ENCODE measurements around the gene ZNF516. TPM values are rescaled to one million over a fixed set of nuclear protein-coding genes. Genes with fewer than 3 reads are reported as not detected.
"Not testable (repeated sequence)": the region's sequence is repeated elsewhere in the genome, so short reads cannot be mapped to it uniquely, and the experiment has no call there.

ZNF516 gene
- total RNA-seq, 1 experiment from 2014 or later, result 16.6 TPM

DNA sequence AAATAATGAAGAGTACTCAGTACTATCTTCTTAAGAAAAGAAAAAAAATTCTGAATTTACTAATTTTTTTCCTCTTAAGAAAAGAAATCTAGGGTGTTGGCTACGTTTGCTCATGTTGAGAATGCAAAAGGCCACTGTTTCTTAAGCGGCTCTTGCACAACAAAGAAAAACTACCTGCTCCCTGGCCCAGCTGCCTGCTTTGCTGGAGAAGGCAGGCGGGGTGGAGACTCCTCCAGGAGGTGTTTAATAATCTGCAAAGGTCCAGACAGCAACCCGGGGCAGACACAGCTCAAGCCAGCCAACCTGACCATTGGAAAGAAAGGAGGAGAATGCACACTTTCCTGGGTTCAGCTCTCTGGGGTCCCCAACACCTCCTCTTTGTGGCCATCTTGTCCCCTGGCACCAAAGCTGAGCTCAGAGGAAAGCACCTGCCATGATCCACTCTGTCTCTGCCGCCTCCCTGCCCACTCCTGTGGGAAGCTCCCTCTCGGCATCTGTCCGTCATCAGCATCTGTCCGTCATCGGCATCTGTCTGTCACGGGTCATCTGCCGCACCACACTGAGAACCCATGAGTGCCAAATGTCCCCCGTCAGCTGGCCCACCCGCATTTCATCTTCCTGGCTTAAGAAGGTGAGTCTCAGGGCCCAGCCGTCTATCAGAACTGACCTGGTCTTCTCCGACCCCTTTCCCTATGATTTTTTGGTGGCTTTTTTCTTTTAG, 11.9 kb downstream of the ZNF516 start:
- no peak for DNase-seq (ENCODE audit: low read depth, low spot score)
- in situ Hi-C loops (cut with HindIII; ENCODE audit: low pct_unique_long_range_greater_than_20kb, low sequenced_read_pairs), result no loop called here

DNA sequence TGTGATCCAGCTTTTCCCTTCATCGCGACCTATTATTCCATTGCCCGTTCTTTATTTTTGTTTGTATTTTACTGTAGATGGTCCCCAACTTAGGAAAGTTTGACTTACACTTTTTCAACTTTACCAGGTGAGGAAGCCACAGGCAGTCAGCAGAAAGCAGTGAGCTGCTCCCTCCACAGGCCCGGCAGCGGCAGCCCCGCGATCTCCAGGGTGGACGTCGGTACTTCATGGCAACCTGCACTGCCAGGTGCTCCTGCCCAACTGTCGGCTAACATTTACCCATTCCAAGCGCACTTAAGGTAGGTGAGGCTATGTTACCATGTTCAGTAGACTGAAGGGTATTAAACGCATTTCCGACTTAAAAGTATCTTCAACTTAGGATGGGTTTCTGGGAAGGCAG, 12.8 kb downstream of the ZNF516 start:
- no peak for DNase-seq (ENCODE audit: low read depth, low spot score)
- in situ Hi-C loops (cut with HindIII; ENCODE audit: low pct_unique_long_range_greater_than_20kb, low sequenced_read_pairs), result no loop called here

DNA sequence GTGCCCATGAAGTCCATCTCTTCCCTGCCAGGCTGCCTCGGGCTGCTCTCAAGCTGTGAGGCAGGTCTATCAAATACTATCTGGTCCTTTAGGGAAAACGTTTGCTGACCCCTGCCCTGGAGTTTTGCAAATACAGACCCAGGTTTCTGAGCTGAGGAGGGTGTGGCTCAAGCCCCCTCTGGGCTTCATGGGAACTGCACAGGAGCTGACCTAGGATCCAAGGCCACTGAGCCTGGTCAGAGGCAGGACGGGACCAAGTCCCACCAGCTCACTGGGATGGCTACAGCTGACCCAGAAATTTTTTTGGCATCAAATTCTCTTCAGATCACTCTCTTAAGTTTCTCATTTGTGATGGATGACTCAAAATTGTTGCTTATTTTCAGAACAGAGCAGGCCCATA, 14.1 kb downstream of the ZNF516 start:
- in situ Hi-C loops (cut with HindIII; ENCODE audit: low pct_unique_long_range_greater_than_20kb, low sequenced_read_pairs), result no loop called here
- peak; percentile 16 for DNase-seq (ENCODE audit: low read depth, low spot score)

DNA sequence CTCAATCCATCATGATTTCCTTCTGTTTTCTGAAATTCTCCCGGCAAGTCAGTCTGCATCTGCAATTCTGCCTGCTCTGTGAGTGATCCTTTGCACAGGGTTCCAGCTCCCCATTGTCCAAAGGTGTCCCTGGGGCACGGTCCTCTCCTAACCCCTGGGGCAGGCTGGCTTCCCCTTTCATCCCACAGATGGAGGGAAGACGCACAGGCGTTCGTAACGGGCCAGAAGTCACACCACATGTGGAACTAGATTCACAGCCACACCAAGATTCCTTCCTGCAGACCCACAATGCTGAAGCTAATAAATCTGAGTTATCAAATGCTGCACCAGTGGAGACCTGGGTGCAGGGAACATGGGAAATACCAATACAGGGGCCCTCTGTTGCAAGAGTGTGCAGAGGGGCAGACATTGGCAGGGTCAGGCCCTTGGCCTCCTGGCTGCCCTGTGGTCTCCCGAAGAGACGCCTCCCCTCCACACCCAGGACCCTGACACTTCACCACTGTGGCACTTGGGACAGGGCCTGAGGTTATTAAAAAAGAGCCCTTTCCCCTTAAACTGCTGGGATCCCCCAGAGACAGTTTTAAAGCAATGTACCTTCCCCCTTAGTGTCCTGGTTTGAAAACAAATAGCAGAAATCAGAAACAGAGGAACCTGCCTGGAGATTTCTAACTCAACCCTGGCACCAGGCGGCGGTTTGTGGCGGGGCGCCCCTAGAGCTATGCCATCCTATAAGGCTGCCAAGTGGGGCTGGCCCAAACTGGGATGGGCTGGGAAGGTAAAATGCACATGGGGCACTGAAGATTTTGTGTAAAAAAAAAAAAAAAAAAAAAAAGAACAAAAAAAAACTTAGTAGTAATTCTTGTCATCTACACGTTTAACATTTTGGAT, 15.4 kb downstream of the ZNF516 start:
- in situ Hi-C loops (cut with HindIII; ENCODE audit: low pct_unique_long_range_greater_than_20kb, low sequenced_read_pairs), result no loop called here
- no peak for DNase-seq (ENCODE audit: low read depth, low spot score)

DNA sequence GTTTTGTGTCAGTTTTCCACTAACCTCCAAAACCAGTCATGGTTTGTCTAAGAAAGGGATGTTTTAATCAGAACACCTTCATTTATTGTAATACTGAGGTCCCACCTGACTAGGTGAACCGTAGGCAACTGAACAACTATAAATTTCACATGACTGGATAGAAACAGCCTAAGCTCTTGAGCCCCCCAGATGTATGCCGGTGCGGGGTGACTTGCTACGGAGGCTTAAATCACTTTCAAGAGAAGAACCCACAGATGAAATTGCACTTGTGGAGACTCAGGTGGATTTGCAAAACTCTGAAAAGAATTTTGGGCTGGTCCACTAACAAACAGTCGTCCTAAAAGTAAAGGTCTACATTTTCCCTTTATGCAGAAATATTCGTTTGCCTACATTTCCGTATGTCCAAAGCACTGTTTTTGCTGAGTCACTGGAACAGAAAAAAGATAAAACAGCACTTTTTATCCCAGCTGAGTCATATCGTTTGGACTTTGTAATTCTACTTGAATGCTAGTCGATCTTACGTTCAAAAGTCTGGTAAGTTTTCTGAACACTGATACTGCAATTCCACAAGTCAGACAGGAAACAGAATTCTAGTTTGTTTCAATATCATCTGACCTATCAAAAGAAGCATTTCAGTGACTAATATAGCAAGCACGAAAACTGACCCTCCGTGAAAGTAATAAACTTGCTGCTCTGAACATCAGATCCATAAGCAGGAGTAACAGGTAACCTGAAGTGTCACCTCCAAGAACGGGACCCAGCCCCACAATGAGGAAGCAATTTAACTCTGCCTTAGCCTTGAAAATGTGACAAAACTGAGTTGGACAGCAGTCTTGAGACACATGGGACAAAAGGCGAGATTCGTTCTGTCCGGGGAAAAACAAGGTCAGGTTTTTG, 18.1 kb downstream of the ZNF516 start:
- in situ Hi-C loops (cut with HindIII; ENCODE audit: low pct_unique_long_range_greater_than_20kb, low sequenced_read_pairs), result no loop called here
- DNase-seq (ENCODE audit: low read depth, low spot score), result peak; percentile 32

DNA sequence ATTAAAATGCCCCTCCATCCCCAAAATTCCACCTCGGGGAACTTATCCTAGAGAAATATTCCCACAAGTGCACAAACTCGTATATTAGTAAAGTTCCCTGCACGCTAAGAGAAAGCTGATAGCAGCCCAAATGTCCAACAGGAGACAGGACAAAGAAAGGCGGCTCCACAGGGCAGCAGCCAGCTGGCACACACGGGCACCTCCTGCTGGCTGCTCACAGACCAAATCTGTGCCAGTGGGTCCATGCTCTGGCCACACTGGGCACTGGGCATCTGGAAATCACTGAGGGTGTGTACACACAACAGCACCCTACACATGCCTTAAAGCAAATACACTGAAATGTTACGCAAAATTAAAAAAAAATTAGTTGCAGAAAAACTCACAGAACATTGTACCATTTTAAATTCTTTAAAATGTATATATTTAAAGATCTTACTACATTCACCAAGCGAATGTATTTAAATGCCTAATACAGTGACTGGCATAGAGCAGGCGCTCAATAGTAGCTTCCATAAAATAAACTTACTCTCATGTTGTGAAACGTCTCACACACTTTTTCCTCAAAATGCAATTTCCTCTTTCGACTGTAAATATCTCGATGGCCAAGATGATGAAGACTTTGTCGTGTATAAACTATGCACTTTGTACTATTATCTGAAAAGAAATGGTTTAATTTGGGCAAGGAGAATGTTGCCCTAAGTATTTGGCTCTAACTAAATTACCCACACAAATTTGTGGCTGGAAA, 19.4 kb downstream of the ZNF516 start:
- in situ Hi-C loops (cut with HindIII; ENCODE audit: low pct_unique_long_range_greater_than_20kb, low sequenced_read_pairs), result no loop called here
- DNase-seq (ENCODE audit: low read depth, low spot score), result peak; percentile 63

DNA sequence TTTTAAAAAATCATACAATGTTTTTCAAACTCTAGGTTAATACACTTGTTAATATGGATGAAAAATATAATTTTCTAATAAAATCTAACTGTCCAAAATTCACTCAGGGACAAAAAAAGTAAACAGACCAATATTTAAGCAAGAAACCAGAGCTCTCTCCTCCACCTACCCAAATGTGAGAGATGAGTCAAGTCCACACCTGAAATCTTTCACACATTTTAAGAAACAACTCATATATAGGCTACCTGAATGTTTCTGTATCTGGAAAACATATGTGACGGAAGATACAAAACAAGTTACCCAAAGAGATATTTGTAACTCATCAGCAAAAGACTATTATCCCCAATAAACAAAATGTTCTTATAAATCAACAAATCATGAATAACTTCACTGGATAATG, 20.2 kb downstream of the ZNF516 start:
- DNase-seq (ENCODE audit: low read depth, low spot score), result no peak
- in situ Hi-C loops (cut with HindIII; ENCODE audit: low pct_unique_long_range_greater_than_20kb, low sequenced_read_pairs), result loop anchor here (25.0 kb wide), 1 partner anchor 437 kb away; no protein-coding TSS in a partner anchor

DNA sequence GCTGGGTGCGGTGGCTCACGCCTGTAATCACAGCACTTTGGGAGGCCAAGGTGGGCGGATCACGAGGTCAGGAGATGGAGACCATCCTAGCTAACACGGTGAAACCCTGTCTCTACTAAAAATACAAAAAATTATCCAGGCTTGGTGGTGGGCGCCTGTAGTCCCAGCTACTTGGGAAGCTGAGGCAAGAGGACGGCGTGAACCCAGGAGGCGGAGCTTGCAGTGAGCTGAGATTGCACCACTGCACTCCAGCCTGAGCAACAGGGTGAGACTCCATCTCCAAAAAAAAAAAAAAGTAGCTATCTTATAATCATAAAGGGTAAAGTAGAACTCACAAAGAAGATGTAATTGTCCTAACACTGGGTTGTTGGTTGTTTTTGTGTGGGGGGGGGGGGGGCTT, 21.5 kb downstream of the ZNF516 start:
- in situ Hi-C loops (cut with HindIII; ENCODE audit: low pct_unique_long_range_greater_than_20kb, low sequenced_read_pairs), result loop anchor here (25.0 kb wide), 1 partner anchor 439 kb away; no protein-coding TSS in a partner anchor
- not testable (repeated sequence) for DNase-seq (ENCODE audit: low read depth, low spot score)

DNA sequence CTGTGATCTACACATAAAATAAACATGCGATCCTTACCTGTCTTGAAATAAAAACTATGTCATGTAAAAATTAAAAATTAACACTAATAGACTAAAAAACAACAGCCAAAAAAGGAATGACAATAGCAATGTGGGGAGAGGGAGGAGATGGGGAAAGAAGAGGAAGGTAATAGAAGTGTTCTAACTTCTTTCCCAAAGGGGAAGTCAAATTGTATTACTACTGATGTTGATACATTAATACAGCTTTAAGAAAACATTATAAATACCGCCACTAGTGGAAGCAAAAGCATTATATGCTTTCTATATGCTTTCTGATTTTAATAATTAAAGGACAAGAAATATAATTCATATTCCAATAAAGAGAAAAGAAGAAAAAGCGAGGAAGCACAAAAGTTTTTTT, 22.2 kb downstream of the ZNF516 start:
- no peak for DNase-seq (ENCODE audit: low read depth, low spot score)
- in situ Hi-C loops (cut with HindIII; ENCODE audit: low pct_unique_long_range_greater_than_20kb, low sequenced_read_pairs), result loop anchor here (25.0 kb wide), 1 partner anchor 439 kb away; no protein-coding TSS in a partner anchor

DNA sequence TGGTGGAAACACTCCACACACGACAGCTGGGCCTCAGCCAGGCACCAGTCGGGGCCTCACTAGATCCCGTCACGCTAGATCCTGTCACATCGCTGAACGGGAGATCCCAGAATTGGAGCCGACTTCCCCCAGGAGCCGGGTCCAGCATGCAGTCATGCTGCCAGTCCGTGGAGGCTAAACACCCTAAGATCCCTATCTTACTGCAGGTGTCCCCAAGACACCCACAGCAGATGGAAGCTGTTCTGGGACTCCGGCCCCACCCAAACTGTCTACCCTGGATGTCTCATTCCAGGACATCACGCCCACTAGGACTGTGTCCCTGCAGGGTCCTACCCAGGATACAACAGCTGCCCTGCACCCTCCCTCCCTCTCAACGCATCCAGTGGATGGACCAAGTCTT, 23.4 kb downstream of the ZNF516 start:
- no peak for DNase-seq (ENCODE audit: low read depth, low spot score)
- in situ Hi-C loops (cut with HindIII; ENCODE audit: low pct_unique_long_range_greater_than_20kb, low sequenced_read_pairs), result loop anchor here (25.0 kb wide), 1 partner anchor 441 kb away; no protein-coding TSS in a partner anchor

DNA sequence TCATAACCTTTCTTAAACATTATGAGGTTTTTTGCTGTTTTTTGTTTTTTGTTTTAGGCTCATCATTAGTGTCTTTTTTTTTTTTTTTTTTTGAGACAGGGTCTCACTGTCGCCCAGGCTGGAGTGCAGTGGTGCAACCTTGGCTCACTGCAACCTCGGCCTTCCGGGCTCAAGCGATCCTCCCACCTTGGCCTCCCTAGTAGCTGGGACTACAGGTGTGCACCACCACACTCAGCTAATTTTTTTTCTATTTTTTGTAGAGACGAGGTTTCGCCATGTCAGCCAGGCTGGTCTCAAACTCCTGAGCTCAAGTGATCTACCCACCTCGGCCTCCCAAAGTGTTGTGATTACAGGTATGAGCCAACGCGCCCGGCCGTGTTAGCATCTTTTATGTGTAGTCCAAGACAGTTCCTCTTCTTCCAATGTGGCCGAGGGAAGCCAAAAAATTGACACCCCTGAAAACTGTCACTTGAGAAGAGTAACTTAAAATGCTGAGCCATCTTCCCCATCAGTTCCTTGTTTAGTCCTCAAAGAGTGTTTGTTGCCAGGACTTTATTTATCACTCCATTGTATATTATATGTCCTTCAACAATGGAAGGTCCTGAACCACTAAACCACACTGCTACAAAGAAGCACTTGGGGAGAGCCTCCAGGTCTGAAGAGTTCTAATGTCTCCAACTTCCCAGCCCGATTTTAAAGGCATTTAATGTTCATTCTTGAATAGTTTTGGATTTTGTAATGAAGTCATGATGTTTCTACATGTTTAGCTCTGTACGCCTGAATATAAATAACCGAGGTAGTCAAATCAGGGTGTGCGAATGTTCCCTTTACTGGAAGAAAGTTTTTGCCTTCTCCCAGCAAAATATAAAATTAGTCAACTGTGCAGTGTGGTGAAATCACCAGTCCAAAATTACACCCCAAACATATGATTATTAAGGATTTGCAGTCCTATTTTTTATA, 26.4 kb downstream of the ZNF516 start:
- in situ Hi-C loops (cut with HindIII; ENCODE audit: low pct_unique_long_range_greater_than_20kb, low sequenced_read_pairs), result loop anchor here (25.0 kb wide), 1 partner anchor 444 kb away; no protein-coding TSS in a partner anchor

DNA sequence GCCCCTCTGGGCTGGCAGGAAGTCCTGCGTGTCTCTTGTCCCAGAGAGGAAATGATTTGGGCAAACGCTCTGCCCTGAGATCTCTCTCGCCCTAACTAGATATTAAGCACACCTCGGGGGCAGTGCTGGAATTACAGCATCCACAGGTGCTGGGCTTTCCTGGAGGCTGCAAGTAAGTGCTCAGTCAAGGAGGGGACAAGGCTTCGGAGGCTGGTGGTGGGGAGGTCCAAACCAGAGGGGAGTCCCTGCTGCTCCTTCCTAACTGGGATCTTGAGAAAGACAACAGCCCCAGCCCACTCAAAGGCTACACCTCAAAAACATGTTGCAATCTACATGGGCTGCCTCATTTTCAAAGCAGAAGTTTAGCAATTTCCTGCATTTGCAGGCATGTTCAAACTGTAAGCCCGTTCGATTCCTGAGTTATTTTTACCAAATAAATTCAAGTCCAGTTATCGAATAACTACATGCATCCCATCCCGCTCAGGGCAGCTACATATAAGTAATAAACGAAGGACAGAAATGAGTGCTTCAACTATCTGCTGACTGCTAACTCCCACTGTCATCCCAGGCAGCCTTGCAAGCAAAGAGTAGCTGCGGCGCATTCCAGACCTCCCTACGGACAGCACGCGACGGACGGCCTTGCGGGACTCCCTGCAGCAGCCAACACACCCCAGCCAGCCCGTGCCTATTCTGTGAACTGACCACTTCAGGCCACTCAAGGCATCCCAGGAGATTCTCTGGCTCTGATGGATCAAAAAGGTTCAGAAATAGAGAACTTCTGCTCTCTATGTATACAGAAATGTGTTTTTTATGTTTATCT, 27.5 kb downstream of the ZNF516 start:
- no peak for DNase-seq (ENCODE audit: low read depth, low spot score)
- in situ Hi-C loops (cut with HindIII; ENCODE audit: low pct_unique_long_range_greater_than_20kb, low sequenced_read_pairs), result loop anchor here (25.0 kb wide), 1 partner anchor 445 kb away; no protein-coding TSS in a partner anchor

More for the DNA sequence above, 26.4 kb downstream of the ZNF516 start:
- no peak for DNase-seq (ENCODE audit: low read depth, low spot score)

DNA sequence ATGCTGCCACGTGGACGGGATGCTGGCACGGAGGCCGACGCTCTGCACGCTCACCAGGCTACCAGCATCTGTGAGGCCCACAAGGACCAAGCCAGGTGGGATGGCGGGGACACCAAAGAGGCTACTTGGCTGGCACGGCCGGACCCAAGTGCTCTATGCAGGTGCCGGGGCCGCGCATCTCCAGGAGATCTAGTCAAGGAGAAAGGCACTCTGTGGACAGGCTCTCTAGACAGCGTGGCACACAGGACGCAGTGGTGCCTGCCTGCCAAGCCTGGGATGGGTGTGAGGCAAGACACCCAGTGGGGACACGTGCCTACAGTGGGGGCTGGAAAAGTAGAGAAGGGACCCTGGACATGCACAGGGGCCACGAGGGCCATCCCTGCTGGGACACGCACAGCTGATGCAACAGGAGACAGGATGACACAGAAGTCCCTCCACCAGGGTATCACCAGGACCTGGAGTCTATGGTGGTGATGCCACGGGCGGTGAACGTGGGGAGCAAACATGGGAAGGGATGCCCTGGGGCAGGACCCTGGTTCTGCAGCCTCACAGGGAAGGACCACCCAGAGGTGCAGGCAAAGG, 28.5 kb downstream of the ZNF516 start:
- DNase-seq (ENCODE audit: low read depth, low spot score), result no peak
- in situ Hi-C loops (cut with HindIII; ENCODE audit: low pct_unique_long_range_greater_than_20kb, low sequenced_read_pairs), result loop anchor here (25.0 kb wide), 1 partner anchor 446 kb away; no protein-coding TSS in a partner anchor

DNA sequence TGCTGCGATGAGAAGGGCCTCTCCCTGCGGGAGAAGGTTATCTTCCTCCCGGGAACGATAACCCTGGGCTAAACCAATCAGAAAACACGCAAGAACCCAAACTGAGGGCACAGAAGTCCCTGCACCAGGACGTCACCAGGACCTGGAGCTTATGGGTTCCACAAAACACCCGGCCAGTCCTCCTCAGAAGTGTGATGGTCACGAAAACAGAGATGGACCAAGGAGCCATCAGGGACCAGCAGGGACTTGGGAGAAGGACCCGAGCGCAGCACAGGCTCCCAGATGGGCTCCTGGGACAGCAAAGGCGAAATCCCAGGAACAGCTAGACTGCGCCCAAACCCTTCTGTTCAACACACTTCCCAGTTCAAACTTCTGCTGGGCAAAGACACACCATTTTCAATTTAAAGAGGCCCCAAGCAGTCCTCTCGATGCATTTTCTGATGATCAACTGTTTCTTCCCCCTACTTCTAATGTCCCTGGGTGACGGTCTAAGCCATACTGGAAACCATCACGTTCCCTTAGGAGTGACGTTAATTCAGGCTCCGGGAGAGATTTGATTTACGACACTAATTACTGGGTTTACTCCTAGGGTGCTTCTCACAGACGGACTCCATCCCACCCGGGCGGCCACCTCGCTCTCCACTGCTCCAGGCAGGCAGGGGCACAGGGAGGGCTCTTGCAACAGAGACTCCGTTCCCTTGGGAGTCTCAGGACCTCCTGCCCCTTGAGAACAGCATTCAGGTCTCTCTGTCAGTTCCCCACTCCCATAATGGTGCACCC, 29.2 kb downstream of the ZNF516 start:
- in situ Hi-C loops (cut with HindIII; ENCODE audit: low pct_unique_long_range_greater_than_20kb, low sequenced_read_pairs), result loop anchor here (25.0 kb wide), 1 partner anchor 446 kb away; no protein-coding TSS in a partner anchor

More for the DNA sequence above, 29.2 kb downstream of the ZNF516 start:
- no peak for DNase-seq (ENCODE audit: low read depth, low spot score)
